CD4-positive, alpha-beta T cell treated with Interleukin-4 for 1 hour (primary cell): ENCODE results near the gene EMC9.

ENCODE experiments used
- DNase-seq, 2 donors: peaks; one replicate each; pipeline ENCODE4 v3.0.0-alpha.2; 2020 to 2022

The EMC9 gene, protein sequence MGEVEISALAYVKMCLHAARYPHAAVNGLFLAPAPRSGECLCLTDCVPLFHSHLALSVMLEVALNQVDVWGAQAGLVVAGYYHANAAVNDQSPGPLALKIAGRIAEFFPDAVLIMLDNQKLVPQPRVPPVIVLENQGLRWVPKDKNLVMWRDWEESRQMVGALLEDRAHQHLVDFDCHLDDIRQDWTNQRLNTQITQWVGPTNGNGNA

DNA sequence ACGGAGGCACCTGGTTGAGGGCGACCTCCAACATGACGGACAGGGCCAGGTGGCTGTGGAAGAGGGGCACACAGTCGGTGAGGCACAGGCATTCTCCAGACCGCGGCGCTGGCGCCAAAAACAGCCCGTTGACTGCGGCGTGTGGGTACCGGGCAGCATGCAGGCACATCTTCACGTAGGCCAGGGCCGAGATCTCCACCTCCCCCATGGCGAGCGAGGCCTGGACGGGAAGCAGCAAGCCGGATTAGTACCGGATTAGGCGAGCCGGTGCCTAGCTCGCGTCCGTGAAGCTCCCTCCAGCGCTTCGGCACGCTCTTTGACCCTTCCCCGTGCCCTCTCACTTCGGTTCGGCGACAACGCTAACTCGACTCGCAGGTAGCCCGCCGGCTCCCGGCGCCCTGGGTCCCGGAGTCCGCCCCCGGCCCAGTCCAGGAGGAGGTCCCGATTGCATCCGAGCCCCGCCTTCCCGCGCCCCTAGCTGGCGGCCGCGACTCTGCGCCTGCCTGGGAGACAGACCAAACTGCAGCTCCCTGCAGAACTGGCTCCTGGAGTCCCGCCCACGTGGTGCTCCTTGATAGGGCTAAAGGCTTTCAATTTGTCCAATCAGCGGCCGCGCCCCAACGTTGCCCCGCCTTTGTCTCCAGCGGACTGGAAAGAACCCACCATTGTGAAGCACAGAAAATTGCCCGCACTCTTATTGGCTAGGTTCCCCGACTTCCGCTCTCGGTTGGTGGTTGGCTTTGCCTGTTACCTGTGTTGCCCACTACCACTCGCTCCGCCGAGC lies at the start of gene EMC9:
EMC9 (minus strand) TSS at position 495 of the 784 bp plus-strand sequence; CDS start at position 208, 287 bp downstream.
- DNase-seq = peak; percentile 99 to 100

DNA sequence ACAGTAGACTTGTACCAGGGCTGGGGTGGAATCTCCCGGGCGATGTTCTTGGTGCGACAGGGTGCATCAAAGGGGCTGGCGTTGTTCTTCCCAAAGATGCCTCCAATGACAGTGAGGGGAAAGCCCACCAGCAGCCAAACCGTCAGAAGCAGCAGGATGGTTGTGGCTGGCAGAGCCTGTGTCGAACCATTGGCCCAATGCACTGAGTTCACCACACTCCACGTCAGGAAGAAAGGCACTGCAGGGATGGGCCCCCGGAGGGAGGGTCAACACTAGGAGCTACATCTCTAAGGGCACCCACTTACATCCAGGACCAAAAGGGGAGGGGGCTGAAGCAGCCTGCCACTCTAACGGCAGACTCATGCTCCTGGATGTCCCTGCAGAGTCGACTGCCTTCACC lies 49.0 kb upstream of the EMC9 start:
- DNase-seq = no peak

DNA sequence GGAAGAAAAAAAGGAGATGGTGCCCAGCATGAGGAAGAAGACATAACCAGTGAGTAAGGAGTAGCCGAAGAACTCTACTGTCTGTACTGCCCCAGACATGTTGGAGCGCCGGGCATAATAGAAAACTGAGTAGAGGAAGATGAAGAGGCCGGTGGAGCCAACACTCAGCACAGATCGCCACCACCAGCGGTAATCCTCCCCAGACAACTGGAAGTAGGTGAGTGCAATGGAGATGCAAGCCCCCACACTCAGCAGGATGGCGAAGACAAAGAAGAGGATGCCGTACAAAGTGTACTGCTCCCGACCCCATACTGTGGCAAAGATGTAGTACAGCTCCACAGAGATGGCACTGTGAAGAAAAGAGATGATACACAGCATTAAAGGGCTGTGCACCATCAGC lies 48.1 kb upstream of the EMC9 start:
- no peak for DNase-seq

DNA sequence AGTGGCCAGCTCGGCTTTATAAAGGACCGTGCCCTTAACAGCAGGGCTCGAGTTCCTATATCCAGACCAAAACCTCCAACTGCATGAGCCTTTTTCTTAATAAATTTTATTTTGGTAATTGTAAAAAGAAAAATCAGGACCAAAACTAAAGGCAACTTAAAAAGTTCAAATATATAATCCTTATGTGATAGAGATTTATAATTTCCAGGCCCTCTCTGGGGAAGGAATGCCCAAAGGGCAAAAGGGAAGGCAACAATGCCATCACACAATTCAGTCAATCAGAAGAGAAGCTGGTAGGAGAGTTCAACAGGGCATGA lies 47.6 kb upstream of the EMC9 start:
- no peak for DNase-seq

DNA sequence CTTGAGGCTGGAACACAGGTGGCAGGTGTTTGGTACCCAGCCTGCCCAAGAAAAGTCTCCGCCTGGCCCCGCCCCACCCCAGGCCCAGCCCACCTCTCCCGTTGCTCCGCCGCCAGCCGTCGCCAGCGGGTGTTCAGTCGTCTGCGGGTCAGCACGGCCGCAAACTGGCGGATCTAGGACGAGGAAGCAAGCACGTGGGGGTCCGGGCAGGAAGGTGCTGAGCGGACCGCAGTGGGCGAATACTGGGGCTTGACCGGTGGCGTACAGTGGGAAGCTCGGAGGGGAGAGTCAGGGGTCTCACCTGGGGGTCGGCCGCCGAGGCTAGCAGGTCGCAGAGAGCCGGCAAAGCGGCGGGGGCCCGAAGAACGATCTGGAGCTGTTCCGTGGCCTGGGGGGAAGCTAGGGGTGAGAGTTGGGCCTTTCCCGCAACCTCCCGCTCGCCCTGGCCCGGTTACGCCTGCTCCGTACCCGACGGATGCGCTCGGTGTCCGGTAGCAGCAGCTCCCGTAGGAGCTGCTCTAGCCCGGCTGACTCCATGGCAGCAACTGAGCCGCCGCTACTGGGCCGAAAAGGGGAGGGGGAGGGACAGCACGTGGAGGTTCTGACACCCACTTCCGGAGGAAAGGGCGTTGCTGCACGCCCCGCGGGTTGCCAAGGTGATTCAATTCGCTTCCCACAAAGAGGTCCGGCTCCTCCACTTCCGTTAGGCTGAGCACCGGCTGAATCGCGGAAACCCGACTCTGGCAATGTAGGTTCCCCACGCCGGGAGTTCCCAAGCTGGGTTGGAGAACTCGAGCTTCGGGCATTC lies 47.1 kb upstream of the EMC9 start, which contains the start of gene IPO4:
IPO4 (minus strand) TSS at position 566 of the 808 bp plus-strand sequence; CDS start at position 537, 29 bp downstream.
- peak; percentile 97 for DNase-seq

DNA sequence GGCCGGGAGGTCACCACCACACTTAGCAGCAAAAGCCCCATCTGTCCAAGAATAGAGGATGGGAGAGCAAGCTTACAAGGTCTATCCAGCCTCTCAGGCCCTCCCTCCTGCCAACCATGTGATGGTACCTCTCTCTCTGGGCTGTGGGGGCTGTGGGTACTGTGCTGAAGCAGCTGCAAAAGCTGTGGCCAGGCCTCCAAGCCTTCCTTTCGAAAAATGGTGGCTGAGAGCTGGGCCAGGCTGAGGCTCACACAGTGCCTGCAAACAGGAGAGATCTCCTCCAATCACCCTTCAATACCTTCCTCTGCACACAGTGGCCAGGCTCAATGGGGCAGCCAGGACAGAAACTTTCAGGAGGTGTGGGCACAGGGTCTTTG lies 46.1 kb upstream of the EMC9 start:
- DNase-seq = no peak

DNA sequence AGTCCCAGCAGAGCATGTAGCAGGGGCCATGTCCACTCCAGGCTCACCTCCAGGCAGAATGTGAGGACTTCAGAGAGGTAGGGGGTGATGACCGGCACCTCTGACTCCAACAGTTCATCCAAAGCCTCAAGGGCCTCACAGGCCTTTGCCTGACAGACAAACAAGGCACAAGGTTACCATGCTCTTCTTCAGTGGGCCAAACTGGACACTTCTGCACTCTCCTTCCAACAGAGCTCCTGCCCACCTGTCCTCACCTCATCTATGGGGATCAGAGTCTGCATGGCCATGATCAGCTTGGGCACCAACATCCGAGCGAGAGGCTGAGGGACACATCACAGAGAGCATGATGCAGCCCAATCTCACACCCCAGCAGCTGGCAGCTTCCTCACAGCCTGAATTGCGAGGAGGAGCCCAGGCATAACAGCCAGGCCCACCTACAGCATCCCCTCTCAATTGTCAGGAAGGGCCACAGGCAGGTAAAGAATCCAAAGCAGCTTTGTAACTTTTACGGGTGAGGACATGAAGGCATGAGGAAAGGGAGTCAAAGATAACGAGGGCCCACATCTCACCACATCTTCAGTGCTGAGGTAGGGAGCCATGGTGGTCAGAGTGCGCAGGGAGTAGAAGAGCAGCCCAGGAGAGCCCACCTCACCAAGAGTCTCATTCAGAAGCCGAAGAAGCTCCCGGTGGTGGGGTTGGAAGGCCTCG lies 45.6 kb upstream of the EMC9 start:
- no peak for DNase-seq

DNA sequence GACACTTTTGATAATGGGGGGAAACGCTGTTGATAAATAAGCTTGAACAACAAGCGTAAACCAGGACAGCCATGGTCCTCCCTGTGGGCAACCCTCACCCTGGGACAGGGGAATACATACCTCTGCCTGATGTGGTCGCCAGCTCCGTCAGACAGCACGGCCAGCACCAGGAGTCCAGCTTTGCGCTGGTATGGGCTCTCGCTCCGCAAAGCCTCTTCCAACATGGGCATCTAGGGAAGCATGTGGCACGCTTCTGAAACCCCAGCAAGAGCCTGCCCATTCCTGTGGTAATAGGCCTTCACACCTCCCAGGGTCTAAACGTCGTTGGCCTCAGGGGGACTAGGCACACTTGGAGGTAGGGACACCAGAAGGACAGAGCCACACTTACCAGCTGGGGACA lies 44.4 kb upstream of the EMC9 start:
- no peak for DNase-seq

DNA sequence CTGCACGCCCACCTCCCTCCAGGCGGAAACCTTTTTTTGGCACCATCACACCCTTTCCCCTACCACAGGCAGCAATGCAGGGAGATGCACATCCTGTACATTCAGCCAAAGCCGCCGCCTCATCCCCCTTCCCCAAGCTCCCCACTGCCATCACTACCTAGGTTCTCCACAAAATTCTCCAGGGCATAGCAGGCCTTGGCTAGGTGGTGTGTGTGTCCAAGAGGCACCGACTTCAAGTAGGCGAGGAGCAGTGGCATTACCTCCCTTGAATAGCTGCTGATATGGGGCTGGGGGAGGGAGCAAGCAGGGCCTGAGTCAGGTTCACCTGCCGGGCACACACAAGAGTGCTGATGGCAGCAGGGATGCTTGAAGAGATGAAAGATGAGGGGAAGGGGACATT lies 43.6 kb upstream of the EMC9 start:
- no peak for DNase-seq

DNA sequence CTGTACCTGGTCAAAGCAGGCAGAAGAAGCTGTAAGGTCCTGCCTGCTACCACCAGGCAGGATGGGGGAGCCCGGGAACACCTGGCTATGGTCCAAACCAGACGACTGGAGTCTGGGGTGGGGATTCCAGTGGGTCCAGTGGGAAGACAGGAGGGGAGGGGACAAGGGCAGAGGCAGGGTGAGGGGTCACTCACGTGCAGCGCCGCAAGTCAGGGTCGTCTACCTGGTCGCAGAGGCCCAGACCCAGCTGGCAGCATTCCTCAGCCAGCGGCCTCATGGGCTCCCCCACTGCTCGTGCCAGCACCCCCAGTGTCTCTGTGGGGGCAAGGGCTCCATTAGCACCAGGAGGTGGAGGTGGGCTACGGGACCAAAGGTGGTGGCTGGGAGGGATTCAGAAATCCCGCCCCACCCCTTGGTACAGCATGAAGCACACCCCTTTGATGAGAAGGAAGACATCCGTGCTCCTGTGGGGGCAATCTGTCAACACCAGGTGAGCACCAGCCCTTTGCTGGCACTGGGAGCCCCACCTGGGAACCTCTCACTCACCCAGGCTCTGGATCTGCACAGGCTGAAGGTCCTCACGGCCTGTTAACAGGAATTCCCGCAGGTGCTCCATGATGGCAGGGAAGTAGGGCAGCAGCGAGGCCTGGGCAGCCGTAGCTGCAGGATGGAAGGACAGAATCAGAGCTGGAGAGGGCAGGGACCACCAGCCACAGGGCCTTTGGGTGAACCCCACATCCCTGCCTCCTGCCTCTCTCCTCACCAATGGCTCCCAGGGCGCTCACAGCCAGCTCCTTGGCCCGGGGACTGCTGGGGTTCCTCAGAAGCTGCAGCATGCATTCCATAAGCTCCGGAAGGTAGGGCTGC lies 42.9 kb upstream of the EMC9 start:
- no peak for DNase-seq

DNA sequence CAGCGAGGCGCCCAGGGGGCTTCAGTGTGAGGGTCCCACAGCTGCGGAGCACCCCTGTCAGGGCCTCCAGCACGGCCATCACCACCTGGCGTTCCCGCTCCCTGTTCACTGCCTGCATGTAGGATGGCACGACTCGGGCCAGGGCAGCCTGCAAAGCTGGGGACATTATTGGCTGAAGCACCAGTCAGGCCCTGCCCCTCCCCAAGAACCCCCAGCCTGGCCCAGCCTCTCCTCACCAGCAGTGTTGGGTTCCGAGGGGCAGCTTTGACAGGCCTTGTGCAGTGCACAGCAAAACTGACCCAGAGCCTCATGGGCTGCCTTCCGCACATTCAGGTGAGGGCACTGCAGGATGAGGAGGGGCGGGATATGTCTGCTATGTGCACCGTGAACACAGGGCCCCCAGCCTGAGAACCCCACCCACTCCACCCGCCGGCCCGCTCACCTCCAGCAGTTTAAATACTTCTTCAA lies 41.7 kb upstream of the EMC9 start:
- no peak for DNase-seq

DNA sequence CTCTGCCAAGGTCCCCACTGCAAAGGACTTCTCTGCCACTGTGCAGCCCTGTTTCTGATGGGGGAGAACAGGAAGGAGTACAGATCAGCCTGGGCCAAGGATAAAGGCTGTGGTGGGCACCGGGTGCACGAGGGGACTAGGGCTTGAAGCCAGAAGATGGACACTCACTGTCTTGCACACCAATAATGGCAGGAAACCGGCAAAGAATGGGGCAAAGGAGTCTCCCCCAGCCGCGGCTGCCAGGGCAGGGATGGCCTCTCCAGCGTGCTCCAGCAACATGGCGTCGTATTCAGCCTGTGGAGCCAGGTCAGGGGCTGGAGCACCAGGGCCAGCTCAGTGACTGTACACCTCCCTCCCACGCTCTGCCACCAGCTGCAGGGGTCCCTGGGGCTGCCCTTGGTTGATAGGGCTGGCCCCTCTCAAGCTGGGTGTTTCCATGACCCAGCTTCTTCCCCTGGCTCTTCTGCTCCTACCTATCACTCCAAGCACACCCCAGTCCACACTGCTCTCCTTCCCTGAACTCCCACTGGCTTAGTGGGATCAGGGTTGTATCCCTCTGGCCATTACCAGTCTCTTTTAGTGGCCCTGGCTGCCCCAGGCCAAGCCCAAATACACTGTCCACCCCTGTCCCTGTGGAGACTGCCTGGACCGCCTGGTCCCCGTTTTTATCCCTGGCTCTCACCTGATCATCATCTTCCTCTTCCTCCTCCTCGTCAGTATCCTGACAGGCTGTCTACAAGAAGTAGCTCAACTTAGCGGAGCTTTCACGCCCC lies 40.9 kb upstream of the EMC9 start:
- DNase-seq = no peak

DNA sequence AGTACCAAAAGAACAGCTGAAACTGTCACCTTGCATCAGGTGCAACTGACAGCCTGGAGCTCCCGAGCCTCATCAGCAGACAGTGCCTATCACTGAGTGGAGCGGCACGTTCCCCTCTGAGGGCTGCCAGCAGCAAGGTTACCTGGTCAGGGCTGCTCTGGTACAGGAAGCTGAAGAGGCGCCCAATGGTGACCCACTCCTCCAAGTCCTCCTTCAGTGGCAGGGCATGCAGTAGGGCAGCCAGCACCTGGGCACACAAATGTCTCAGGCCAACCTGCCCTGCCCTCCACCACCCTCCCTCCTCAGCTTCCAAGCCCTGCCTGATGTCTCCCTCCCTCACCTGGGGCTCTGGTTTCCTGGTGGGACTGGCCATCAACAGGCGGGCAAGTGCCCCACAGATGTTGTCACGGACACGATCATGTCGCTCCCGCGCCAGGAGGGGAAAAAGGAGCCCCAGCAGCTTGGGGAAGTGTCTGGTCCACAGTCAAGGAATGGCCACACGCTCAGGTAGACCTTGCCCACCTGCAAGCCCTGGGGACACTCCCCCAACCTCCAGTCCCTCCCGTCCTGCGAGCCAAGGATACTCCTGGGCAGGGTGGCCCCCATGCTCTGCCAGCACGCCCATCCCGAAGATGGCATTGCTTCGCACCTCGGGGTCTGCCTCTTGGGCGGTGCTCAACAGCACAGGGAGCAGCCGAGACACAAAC lies 40.1 kb upstream of the EMC9 start:
- no peak for DNase-seq

DNA sequence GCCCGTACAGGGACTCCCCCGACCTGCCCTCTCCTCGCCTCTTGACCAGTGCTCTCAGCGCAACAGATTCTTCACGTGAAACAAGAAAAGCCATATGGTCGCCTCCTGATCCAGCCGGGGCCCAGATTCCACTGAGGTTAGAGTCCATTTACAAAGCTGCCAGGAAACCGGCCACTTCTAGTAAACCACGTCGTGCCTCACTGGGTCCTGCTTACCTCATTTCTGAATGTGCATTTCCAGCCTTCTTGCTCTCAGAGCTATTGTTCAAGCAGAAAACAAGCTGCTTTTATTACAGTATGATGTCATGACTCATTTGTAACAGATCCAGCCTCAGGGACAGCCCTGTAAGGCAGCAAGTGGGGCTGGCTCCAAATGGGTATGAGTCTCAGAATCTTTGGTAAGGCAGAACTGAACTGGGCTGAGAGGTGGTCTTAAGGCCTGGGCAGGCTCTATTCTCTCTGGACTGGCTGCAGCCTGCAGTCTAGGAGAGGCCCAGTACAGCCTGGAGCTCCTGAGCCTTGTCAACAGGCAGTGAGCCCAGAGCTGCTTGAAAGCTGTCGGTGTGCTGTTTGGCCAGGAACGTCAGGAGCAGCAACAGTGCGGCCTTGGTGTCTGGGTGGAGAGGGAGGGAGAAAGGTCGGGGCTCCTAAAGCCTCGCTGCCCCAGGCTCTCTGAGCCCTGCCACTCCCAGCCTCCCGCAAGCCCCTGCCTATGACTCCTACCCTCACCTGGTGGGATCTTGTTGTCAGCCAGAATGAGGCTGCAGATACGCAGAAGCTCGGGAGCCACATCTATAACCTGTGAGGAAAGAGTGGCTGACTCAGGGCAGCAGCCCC lies 38.8 kb upstream of the EMC9 start:
- DNase-seq = no peak

DNA sequence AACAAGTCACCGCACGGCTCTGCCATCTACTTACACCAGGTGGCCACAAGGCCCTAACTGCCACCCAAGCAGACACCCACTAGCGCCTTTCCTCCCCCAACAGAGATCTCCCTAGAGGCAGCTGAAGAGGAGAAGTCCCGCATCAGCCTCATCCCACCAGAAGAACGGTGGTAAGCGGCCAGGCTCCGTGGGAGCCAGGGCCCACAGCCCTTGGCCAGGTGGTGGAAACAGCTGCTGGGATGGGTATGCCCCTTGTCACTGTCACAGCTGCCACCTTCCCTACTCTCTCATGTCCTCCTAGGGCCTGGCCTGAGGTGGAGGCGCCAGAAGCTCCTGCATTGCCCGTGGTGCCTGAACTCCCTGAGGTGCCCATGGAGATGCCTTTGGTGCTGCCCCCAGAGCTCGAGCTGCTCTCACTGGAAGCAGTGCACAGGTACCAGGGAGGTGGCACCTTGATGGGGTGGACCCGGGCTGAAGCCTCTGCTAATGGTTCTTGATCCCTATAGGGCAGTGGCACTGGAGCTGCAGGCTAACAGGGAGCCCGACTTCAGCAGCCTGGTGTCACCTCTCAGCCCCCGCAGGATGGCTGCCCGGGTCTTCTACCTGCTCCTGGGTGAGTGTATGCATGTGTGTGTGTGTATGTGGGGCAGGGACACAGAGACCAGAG lies 38.0 kb upstream of the EMC9 start:
- no peak for DNase-seq

DNA sequence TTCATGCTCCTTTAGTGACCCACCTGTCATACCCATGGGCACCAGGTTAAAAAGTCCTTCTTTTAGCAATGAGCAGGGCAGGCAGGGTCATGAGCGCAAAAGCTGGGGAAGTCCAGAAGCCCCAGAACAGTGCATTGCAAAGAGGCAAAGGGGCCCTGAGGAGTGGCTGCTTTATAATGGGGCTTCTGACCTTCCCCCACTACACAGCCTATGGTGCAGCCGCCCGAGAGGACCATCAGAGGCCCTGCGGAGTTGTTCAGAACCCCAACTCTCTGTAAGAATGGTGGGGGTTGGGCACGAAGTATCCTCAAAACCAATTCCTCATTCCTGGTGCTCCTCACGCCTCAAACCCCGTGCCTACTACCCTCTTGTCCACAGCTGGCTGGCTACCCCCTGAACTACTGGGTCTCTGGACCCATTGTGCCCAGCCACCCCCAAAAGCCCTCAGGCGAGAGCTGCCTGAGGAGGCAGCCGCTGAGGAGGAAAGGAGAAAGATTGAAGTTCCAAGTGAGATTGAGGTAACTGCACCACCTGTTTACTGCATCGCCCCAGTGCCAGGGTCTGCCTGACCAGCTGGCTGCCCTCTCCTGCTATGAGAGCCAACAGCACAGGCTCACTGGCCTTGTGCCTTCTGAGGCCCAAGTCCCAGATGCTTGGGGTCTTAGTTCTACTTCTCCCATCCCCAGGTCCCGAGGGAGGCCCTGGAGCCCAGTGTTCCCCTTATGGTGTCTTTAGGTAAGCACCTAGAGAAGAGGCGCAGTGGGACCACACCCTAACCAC lies 37.2 kb upstream of the EMC9 start:
- DNase-seq = no peak

DNA sequence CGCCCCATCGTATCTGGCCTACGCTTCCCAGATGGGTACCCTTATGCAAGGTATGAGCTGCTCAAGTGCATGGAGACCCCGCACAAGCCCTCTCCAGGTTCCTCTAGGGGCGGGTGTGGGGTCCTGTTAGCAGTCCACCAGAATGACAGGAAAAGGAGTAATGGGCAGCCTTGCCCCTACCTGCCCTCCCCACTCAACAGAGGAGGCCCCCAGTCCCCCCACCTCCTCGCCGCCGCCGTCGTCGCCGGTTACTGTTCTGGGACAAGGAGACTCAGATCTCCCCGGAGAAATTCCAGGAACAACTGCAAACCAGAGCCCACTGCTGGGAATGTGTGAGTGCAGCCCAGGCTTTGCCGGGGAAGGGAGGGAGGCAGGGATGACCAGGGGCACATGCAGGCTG lies 36.5 kb upstream of the EMC9 start:
- DNase-seq = no peak
